Measurements from ENCODE around the gene JPH3.

DNA sequence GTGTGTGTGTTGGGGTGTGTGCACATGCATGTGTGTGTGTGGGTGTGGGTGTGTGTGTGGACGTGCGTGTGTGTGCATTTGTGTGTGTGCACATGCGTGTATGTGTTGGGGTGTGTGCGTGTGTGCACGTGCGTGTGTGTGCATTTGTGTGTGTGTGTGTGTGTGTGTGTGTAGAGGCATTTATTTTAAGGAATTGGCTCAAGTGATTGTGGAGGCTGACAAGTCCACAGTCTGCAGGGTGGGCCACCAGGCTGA, 37.9 kb upstream of the JPH3 start:
- TF ChIP-seq, protein P1, sequence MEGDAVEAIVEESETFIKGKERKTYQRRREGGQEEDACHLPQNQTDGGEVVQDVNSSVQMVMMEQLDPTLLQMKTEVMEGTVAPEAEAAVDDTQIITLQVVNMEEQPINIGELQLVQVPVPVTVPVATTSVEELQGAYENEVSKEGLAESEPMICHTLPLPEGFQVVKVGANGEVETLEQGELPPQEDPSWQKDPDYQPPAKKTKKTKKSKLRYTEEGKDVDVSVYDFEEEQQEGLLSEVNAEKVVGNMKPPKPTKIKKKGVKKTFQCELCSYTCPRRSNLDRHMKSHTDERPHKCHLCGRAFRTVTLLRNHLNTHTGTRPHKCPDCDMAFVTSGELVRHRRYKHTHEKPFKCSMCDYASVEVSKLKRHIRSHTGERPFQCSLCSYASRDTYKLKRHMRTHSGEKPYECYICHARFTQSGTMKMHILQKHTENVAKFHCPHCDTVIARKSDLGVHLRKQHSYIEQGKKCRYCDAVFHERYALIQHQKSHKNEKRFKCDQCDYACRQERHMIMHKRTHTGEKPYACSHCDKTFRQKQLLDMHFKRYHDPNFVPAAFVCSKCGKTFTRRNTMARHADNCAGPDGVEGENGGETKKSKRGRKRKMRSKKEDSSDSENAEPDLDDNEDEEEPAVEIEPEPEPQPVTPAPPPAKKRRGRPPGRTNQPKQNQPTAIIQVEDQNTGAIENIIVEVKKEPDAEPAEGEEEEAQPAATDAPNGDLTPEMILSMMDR (IDR thresholded peaks at IDR 0.05) = no peak
- TF ChIP-seq POLR2A (IDR thresholded peaks at IDR 0.05) = no peak
